Omental fat pad (tissue), 4 donors: ENCODE data around the gene MAP6. TPM values are rescaled to one million over a fixed set of nuclear protein-coding genes. Genes with fewer than 3 reads are reported as not detected.

Source experiments
- ATAC-seq: fragments of 150-250 bp; one replicate; pipeline ENCODE4 v1.9.1; 2016; ENCODE audit warnings: mild to moderate bottlenecking, moderate library complexity; ENCODE audit not compliant: low FRiP score
- DNase-seq: peaks from one replicate; pipeline ENCODE4 v3.0.0-alpha.2; 2019; ENCODE audit warnings: low spot score
- CTCF ChIP-seq, 3 donors: fragments of 450-650 bp; IDR thresholded peaks; one replicate each; pipeline ENCODE4 v1.5.1; 2016 to 2017; ENCODE audit warnings: antibody characterized with exemption in 3 of 3, mild to moderate bottlenecking in 3 of 3, moderate library complexity in 2 of 3
- total RNA-seq, 4 donors: library from RNA; depleted of rRNA; stranded (reverse); fragments of >200 nt; gene quantifications; one replicate each; pipeline ENCODE4 v1.1.0, GENCODE V29; 2016

Gene MAP6
- total RNA-seq, 4 donors from 2014 or later = 3.2 to 7.0 (median 4.2) TPM

- no peak for TF ChIP-seq CTCF (IDR thresholded peaks at IDR 0.05)
- no peak for DNase-seq
- peak; percentile 29 for ATAC-seq
Observed at GRCh38 chr11:75565221-75565814, 103.5 kb downstream of the MAP6 start.

DNA sequence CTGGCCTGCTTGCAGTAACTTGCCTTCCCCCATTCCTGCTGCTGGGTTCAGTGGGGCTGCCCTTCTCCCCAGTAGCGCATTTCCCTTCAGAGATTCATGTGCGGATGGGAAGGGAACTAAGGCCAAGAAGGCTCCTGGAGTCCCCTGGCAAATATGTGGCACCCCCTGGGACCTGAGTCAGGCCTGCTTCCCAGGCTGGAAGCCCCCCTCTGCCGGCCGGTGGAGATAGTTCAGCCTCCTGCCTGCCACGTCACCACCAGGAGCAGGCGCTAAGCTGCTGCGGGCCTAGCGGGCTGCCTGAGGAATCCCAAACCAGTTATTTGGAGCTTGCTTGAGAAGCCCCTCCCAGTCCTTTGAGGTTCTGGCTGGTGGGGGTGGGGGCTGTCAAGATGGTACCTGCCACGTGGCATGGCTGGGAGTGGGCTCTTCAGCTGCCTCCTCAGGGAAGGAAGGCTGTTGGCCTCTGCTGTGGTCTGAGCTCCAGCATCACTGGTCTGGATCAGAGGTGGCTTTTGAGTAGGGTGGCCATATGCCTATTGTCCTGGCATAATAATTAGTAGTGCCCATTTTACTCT, 104.8 kb downstream of the MAP6 start:
- ATAC-seq (peak; percentile 61), DNase-seq (no peak)
- TF ChIP-seq CTCF (IDR thresholded peaks at IDR 0.05) = peak in 1 of 3 donors; percentile 53

- TF ChIP-seq CTCF (IDR thresholded peaks at IDR 0.05) = no peak
- ATAC-seq = no peak
- DNase-seq = no peak
Observed at GRCh38 chr11:75563501-75563977, 105.3 kb downstream of the MAP6 start.

DNA sequence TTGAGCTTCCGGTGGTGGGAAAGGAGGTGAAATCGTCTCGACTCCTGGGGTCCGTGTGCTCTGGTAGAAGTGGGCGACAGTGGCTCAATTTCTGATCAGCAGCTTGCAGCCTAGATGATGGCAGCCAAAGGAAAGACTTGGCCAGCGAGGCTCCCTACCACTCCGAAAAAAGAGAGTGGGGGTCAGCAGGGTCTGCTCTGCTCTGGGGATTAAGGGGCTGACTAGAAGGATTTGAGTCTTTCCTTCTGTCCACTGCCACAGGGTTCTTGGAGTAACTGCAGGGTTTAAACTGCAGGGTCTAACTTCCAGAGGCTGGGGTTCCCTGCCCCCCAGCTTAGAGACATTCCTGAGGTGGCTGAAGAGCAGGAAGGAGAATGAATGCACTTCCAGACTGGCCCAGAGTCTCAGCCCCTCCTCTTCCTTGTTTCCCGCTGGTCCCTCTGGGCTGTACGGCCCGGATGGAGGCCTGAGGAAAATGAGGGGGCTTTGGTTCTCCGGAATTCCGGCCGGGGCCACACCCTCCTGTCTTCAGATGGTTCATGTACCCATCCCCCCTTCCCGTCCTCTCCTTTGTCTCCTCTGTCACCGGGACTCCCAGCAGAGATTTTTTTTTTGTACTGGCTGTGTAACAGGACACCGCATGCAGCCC, 105.9 kb downstream of the MAP6 start:
- TF ChIP-seq CTCF (IDR thresholded peaks at IDR 0.05) = no peak
- no peak for DNase-seq
- no peak for ATAC-seq

- no peak for TF ChIP-seq CTCF (IDR thresholded peaks at IDR 0.05)
- DNase-seq (no peak), ATAC-seq (peak; percentile 38)
Observed at GRCh38 chr11:75562048-75562835, 106.6 kb downstream of the MAP6 start, which contains the start of gene SERPINH1. SERPINH1 (plus strand) TSS chr11:75562253; CDS start chr11:75566350, 4,097 bp downstream.

DNA sequence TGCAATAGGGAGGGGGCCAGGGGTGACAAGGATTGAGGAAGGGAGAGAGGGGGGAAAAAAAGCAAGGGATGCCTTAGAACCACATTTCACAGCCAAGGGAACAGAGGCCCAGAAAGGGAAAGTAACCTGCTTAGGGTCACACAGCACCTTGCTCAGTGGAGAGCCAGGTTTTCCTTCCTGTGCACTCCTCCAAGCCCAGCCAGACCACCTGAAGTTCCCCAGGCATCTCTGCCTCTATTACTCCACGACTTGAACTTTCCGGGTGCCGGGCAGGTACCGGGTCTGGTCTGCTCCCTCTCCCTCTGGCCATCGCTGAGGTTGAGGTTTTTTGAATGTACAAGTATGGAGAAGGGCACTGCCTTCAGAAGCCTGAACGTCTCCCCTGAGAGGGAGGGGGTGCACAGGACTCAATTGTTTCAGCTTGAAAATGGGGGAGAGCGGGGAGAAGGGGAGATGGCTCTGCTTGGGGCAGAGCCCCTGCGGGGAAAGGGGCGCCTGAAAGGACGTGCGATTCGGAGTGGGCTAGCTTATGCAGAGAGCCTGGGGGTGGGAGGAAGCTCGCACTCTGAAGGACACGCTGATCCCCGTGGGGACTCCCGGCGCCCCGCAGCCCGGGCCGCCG, 107.3 kb downstream of the MAP6 start:
- TF ChIP-seq CTCF (IDR thresholded peaks at IDR 0.05) = no peak
- DNase-seq (no peak), ATAC-seq (no peak)
